BJ (cell line): Measurements from ENCODE around the gene SMAD1. TPM values are rescaled to one million over a fixed set of nuclear protein-coding genes. Genes with fewer than 3 reads are reported as not detected.

ENCODE experiments used
- CTCF ChIA-PET: fragments of 350-600 bp; formaldehyde crosslinking; extraction: SDS; loops from one replicate; lab custom pipeline; 2021; ENCODE audit warnings: antibody characterized with exemption, inconsistent platforms; lab: Yijun Ruan, JAX
- POLR2A ChIA-PET: fragments of 300-600 bp; sonication (Branson Sonifier 250); formaldehyde crosslinking; extraction: SDS; loops from one replicate; lab custom pipeline; 2021; ENCODE audit warnings: antibody characterized with exemption; lab: Charles Lee
- DNase-seq: peaks from one replicate; pipeline ENCODE4 v3.0.0-alpha.2; 2011; ENCODE audit warnings: low read depth
- H3K27me3 ChIP-seq: 2 replicates; pipeline ENCODE4 v1.6.0; 2011; ENCODE audit warnings: low read length; ENCODE audit not compliant: control insufficient read depth, insufficient read depth
- H3K36me3 ChIP-seq: 2 replicates; pipeline ENCODE4 v1.5.1; 2011; ENCODE audit warnings: low read length; ENCODE audit not compliant: control insufficient read depth, insufficient read depth
- H3K4me3 ChIP-seq: 2 replicates; pipeline ENCODE4 v1.5.1; 2011; ENCODE audit warnings: low read depth, mild to moderate bottlenecking, control low read depth, low read length
- polyA plus RNA-seq: library from polyadenylated mRNA; depleted of rRNA; stranded (reverse); fragments of >200 nt; gene quantifications from 2 replicates; pipeline ENCODE4 v1.2.3, GENCODE V29; 2011
- TF ChIP-seq, protein P1 (sequence below): IDR thresholded peaks from 2 replicates; pipeline ENCODE4 v1.5.1; 2011; ENCODE audit warnings: low read depth, mild to moderate bottlenecking, control low read depth, inconsistent platforms, low read length, moderate library complexity; ENCODE audit not compliant: insufficient read depth

The SMAD1 gene
- polyA plus RNA-seq, 1 experiment, result 26.1 TPM

- TF ChIP-seq, protein P1, sequence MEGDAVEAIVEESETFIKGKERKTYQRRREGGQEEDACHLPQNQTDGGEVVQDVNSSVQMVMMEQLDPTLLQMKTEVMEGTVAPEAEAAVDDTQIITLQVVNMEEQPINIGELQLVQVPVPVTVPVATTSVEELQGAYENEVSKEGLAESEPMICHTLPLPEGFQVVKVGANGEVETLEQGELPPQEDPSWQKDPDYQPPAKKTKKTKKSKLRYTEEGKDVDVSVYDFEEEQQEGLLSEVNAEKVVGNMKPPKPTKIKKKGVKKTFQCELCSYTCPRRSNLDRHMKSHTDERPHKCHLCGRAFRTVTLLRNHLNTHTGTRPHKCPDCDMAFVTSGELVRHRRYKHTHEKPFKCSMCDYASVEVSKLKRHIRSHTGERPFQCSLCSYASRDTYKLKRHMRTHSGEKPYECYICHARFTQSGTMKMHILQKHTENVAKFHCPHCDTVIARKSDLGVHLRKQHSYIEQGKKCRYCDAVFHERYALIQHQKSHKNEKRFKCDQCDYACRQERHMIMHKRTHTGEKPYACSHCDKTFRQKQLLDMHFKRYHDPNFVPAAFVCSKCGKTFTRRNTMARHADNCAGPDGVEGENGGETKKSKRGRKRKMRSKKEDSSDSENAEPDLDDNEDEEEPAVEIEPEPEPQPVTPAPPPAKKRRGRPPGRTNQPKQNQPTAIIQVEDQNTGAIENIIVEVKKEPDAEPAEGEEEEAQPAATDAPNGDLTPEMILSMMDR, result no peak
- DNase-seq, result no peak
- CTCF ChIA-PET, result no interaction called here
- POLR2A ChIA-PET, result no interaction called here
- Histone ChIP-seq H3K4me3 (no peak overlapping the region), H3K36me3 (no peaks in the 10 kb centered on the region), H3K27me3 (no peaks in the 10 kb centered on the region)
Observed at GRCh38 chr4:145452447-145453162, 29.0 kb upstream of the SMAD1 start.

DNA sequence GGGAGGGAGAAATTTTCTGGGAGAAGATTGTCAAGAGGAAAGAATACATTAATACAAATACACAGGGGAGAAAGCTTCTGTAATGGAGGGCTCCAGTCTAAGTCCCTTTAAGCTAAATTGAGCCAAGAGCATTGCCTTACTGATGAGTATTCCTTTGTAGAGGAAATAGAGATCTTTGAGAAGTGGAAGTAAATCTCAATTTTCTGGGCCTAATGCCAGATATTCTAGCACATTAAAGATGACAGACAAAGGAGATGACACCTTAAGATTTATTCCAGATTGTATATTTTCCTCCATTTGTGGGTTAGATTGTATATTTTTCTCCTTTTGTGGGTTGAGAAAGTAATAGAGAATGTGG is 28.5 kb upstream of the SMAD1 start:
- Histone ChIP-seq H3K36me3 (no peaks in the 10 kb centered on the region), H3K27me3 (no peaks in the 10 kb centered on the region), H3K4me3 (no peak overlapping the region)
- DNase-seq, result no peak
- ChIA-PET CTCF (no interaction called here), POLR2A (no interaction called here)
- TF ChIP-seq, protein P1, result no peak

GRCh38 chr4:145473203-145473602 is 8.4 kb upstream of the SMAD1 start:
- ChIA-PET CTCF (no interaction called here), POLR2A (no interaction called here)

DNA sequence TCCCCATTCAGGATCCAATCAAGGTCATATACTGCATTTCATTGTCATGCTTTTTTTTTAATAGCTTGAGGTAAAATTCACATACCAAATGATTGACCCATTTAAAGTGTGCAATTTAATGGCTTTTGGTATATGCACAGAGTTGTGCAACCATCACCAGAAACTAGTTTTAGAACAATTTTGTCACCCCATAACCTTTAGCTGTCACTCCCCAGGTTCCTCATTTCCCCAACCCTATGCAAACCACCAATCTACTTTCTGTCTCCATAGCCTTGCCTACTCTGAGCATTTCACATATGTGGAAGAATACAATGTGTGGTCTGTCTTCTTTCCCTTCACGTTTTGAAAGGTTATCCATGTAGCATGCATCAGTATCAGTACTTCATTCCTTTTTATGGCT is 1.4 kb upstream of the SMAD1 start:
- DNase-seq, result no peak
- ChIA-PET CTCF (no interaction called here), POLR2A (no interaction called here)
- no peaks in the 10 kb centered on the region for H3K36me3 ChIP-seq
- H3K4me3 ChIP-seq, result no peak overlapping the region
- TF ChIP-seq, protein P1, result no peak
- no peaks in the 10 kb centered on the region for H3K27me3 ChIP-seq

More at GRCh38 chr4:145473203-145473602, 8.4 kb upstream of the SMAD1 start:
- Histone ChIP-seq H3K36me3 (no peaks in the 10 kb centered on the region), H3K4me3 (no peak overlapping the region), H3K27me3 (no peaks in the 10 kb centered on the region)
- TF ChIP-seq, protein P1, result no peak
- DNase-seq, result no peak

GRCh38 chr4:145481942-145482208 is 222 bp downstream of the SMAD1 start:
- no peaks in the 10 kb centered on the region for H3K27me3 ChIP-seq
- TF ChIP-seq, protein P1, result no peak
- POLR2A ChIA-PET, result no interaction called here
- peak overlapping the region; percentile 61 for H3K4me3 ChIP-seq
- CTCF ChIA-PET, result interaction anchor here (1.0 kb wide), 1 partner anchor 248 kb away, joined by 3 read pairs; no protein-coding TSS in a partner anchor
- DNase-seq, result no peak
- no peaks in the 10 kb centered on the region for H3K36me3 ChIP-seq
